Astrocyte (in vitro differentiated cells and primary cell): ENCODE data around the gene PLEKHB1. TPM values are rescaled to one million over a fixed set of nuclear protein-coding genes. Genes with fewer than 3 reads are reported as not detected.

Experiments
- DNase-seq: peaks from one replicate; pipeline ENCODE4 v3.0.0-alpha.2; 2010; ENCODE audit warnings: low read depth
- FAIRE-seq: peaks from 2 replicates; lab custom pipeline; 2011; peaks lifted over from hg19 to GRCh38; lab: Jason Lieb, UNC
- H2AFZ ChIP-seq: 2 replicates; pipeline ENCODE4 v1.6.0; 2012; ENCODE audit warnings: low read depth, low read length, inconsistent platforms
- H3K27ac ChIP-seq: 2 replicates; pipeline ENCODE4 v1.5.1; 2011; ENCODE audit warnings: low read depth, low read length, inconsistent platforms
- H3K27me3 ChIP-seq: 2 replicates; pipeline ENCODE4 v1.6.0; 2011; ENCODE audit warnings: low read length, inconsistent platforms; ENCODE audit not compliant: insufficient read depth
- H3K36me3 ChIP-seq: 2 replicates; pipeline ENCODE4 v1.5.1; 2011; ENCODE audit warnings: low read length, inconsistent platforms; ENCODE audit not compliant: insufficient read depth
- H3K4me1 ChIP-seq: 2 replicates; pipeline ENCODE4 v1.5.1; 2011; ENCODE audit warnings: low read length, inconsistent platforms; ENCODE audit not compliant: insufficient read depth
- H3K4me2 ChIP-seq: 2 replicates; pipeline ENCODE4 v1.6.0; 2012; ENCODE audit warnings: low read length, inconsistent platforms
- H3K4me3 ChIP-seq: 2 replicates; pipeline ENCODE4 v1.5.1; 2011; ENCODE audit warnings: low read depth, mild to moderate bottlenecking, low read length, inconsistent platforms; ENCODE audit not compliant: insufficient read depth
- H3K79me2 ChIP-seq: 2 replicates; pipeline ENCODE4 v1.6.0; 2012; ENCODE audit warnings: mild to moderate bottlenecking, low read length, inconsistent platforms; ENCODE audit not compliant: insufficient read depth
- H3K9ac ChIP-seq: 2 replicates; pipeline ENCODE4 v1.6.0; 2012; ENCODE audit warnings: mild to moderate bottlenecking, low read length, inconsistent platforms
- H3K9me3 ChIP-seq: 2 replicates; pipeline ENCODE4 v1.5.1; 2012; ENCODE audit warnings: low read depth, mild to moderate bottlenecking, low read length, inconsistent platforms; ENCODE audit not compliant: insufficient read depth
- H4K20me1 ChIP-seq: 2 replicates; pipeline ENCODE4 v1.6.0; 2012; ENCODE audit warnings: low read length, inconsistent platforms; ENCODE audit not compliant: insufficient read depth
- H3K27ac Mint-ChIP-seq: one replicate; pipeline ENCODE4 v1.8.0; 2021; ENCODE audit warnings: mild to moderate bottlenecking, mixed read lengths; ENCODE audit not compliant: unreplicated experiment
- H3K27me3 Mint-ChIP-seq: one replicate; pipeline ENCODE4 v1.8.0; 2021; ENCODE audit warnings: low read depth, mixed read lengths; ENCODE audit not compliant: unreplicated experiment
- H3K36me3 Mint-ChIP-seq: one replicate; pipeline ENCODE4 v1.8.0; 2021; ENCODE audit warnings: low read depth, mixed read lengths; ENCODE audit not compliant: unreplicated experiment
- H3K4me1 Mint-ChIP-seq: one replicate; pipeline ENCODE4 v1.8.0; 2021; ENCODE audit warnings: low read depth, mixed read lengths; ENCODE audit not compliant: unreplicated experiment
- H3K4me3 Mint-ChIP-seq: one replicate; pipeline ENCODE4 v1.8.0; 2021; ENCODE audit warnings: mild to moderate bottlenecking, moderate library complexity, mixed read lengths; ENCODE audit not compliant: unreplicated experiment
- H3K9me3 Mint-ChIP-seq: one replicate; pipeline ENCODE4 v1.8.0; 2021; ENCODE audit warnings: mild to moderate bottlenecking, mixed read lengths; ENCODE audit not compliant: unreplicated experiment
- EZH2 ChIP-seq: IDR thresholded peaks from 2 replicates; pipeline ENCODE4 v1.6.1; 2012; ENCODE audit warnings: mild to moderate bottlenecking, low read length, inconsistent platforms; ENCODE audit not compliant: insufficient read depth
- total RNA-seq: library from RNA; stranded (reverse); gene quantifications from 2 replicates; pipeline ENCODE4 v1.2.1, GENCODE V29; 2021
- TF ChIP-seq, protein P1 (sequence below): IDR thresholded peaks from 2 replicates; pipeline ENCODE4 v1.5.1; 2011; ENCODE audit warnings: low read depth, mild to moderate bottlenecking, inconsistent platforms, low read length, moderate library complexity; ENCODE audit not compliant: insufficient read depth

The PLEKHB1 gene
- total RNA-seq, 1 donor from 2014 or later, result 4.5 TPM

GRCh38 chr11:73597956-73598718 lies 48.2 kb upstream of the PLEKHB1 start, which contains the start of gene FAM168A:
Gene FAM168A, minus strand, starts transcription at chr11:73598112. Its CDS starts 129,638 bp downstream, at chr11:73468474.
- no peak for FAIRE-seq
- no peaks in the 10 kb centered on the region for H3K9me3 Mint-ChIP-seq

DNA sequence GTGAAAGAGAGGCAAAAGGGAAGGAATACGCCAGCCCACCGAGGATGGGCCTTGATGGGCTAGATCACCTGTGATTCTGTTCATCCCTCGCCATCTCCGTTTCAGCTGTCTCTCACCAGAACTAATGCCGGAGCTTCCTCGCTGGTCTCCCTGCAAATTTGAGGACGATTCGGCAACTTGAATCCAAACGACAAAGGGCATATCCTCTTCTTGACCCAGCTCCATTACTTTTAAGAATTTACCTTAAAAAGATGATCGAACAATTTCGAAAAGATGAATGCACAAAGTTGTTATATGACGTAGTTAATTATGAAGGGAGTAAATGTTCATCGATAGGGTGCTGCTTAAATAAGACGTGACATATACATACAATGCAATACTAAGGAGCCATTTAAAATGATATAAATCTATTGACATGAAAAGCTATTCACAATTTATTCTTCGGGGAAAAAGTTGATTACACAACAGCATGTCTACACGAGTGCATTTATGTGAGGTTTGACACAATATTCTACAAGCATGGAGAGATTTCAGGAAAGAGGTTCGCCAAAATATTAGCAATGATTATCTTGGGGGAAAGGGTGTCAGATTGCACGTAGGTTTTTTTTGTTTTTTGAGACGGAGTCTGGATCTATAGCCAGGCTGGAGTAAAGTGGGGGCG lies 47.5 kb upstream of the PLEKHB1 start:
- TF ChIP-seq EZH2, result no peak
- TF ChIP-seq, protein P1, sequence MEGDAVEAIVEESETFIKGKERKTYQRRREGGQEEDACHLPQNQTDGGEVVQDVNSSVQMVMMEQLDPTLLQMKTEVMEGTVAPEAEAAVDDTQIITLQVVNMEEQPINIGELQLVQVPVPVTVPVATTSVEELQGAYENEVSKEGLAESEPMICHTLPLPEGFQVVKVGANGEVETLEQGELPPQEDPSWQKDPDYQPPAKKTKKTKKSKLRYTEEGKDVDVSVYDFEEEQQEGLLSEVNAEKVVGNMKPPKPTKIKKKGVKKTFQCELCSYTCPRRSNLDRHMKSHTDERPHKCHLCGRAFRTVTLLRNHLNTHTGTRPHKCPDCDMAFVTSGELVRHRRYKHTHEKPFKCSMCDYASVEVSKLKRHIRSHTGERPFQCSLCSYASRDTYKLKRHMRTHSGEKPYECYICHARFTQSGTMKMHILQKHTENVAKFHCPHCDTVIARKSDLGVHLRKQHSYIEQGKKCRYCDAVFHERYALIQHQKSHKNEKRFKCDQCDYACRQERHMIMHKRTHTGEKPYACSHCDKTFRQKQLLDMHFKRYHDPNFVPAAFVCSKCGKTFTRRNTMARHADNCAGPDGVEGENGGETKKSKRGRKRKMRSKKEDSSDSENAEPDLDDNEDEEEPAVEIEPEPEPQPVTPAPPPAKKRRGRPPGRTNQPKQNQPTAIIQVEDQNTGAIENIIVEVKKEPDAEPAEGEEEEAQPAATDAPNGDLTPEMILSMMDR, result no peak

More at GRCh38 chr11:73597956-73598718, 48.2 kb upstream of the PLEKHB1 start, which contains the start of gene FAM168A:
- H2AFZ ChIP-seq, result peak within 1 kb of the TSS; percentile 99
- no peaks in the 10 kb centered on the region for H3K27me3 Mint-ChIP-seq
- peaks cover 34% of the 10 kb centered on the region for H4K20me1 ChIP-seq
- peak within 1 kb of the TSS; percentile 92 for H3K4me2 ChIP-seq
- H3K9ac ChIP-seq, result peak within 1 kb of the TSS; percentile 89
- H3K27me3 ChIP-seq, result no peaks in the 10 kb centered on the region
- H3K4me1 Mint-ChIP-seq, result peaks cover 16% of the 10 kb centered on the region
- no peaks in the 10 kb centered on the region for H3K9me3 ChIP-seq
- peak within 1 kb of the TSS; percentile 85 for H3K27ac ChIP-seq
- peak; percentile 97 for DNase-seq
- TF ChIP-seq, protein P1, result no peak
- no peak for TF ChIP-seq EZH2
- peak within 1 kb of the TSS; percentile 95 for H3K4me3 ChIP-seq
- H3K4me3 Mint-ChIP-seq, result peak within 1 kb of the TSS; percentile 95
- no peaks in the 10 kb centered on the region for H3K36me3 ChIP-seq
- H3K4me1 ChIP-seq, result peaks cover 11% of the 10 kb centered on the region
- no peaks in the 10 kb centered on the region for H3K36me3 Mint-ChIP-seq
- H3K79me2 ChIP-seq, result peaks cover 44% of the 10 kb centered on the region
- peak within 1 kb of the TSS; percentile 80 for H3K27ac Mint-ChIP-seq

More for the DNA sequence above, 47.5 kb upstream of the PLEKHB1 start:
- Histone ChIP-seq H3K4me1 (peaks cover 11% of the 10 kb centered on the region), H3K4me2 (peak overlapping the region; percentile 92), H3K79me2 (peaks cover 37% of the 10 kb centered on the region), H3K36me3 (no peaks in the 10 kb centered on the region), H3K4me3 (peak overlapping the region; percentile 95), H3K27ac (peak overlapping the region; percentile 85), H2AFZ (peak overlapping the region; percentile 99), H4K20me1 (peaks cover 33% of the 10 kb centered on the region), H3K27me3 (no peaks in the 10 kb centered on the region), H3K9ac (peak overlapping the region; percentile 89), H3K9me3 (no peaks in the 10 kb centered on the region)
- Mint-ChIP-seq H3K9me3 (no peaks in the 10 kb centered on the region), H3K27ac (peak overlapping the region; percentile 80), H3K4me3 (peak overlapping the region; percentile 95), H3K4me1 (peaks cover 15% of the 10 kb centered on the region), H3K36me3 (no peaks in the 10 kb centered on the region), H3K27me3 (no peaks in the 10 kb centered on the region)
- DNase-seq (peak; percentile 10), FAIRE-seq (no peak)
